HG02840 (cell line): ENCODE results near the gene TUBB1.
"Not testable (repeated sequence)": the region's sequence is repeated elsewhere in the genome, so short reads cannot be mapped to it uniquely, and the experiment has no call there.

Experiments
- ATAC-seq: cut with Tn5 transposase; IDR thresholded peaks from one replicate; pipeline ENCODE4 v1.9.1; 2021; ENCODE audit warnings: mild to moderate bottlenecking, moderate library complexity, moderate number of reproducible peaks; ENCODE audit not compliant: unreplicated experiment, low FRiP score

Gene TUBB1

GRCh38 chr20:59019217-59019616 lies at the start of gene TUBB1:
Gene TUBB1 (plus strand): TSS chr20:59019429. CDS start chr20:59019523, 94 bp downstream.
- ATAC-seq, result no peak

GRCh38 chr20:58969439-58969838 lies 49.8 kb upstream of the TUBB1 start:
- ATAC-seq, result no peak

- no peak for ATAC-seq
Measured at GRCh38 chr20:58970146-58970545, 49.1 kb upstream of the TUBB1 start.

DNA sequence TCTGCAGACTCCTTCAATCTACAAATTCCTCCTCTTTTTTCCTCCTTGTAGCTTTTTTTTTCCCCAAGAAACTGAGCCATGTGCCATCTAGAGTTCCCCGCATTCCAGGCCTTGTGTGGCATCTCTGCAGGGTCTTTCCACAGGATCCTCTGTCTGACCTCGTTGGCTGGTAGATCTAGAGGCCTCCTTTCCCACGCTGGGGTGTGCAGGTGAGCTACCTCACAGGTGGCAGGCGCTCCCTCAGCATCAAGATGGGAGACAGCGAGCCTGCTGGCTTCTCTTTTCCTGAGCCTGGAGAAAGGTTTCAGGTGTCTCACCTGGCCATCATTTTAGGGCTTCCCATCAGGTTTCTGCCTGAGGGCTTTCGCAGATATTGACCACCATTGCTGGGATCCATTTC lies 47.8 kb upstream of the TUBB1 start:
- ATAC-seq, result no peak

DNA sequence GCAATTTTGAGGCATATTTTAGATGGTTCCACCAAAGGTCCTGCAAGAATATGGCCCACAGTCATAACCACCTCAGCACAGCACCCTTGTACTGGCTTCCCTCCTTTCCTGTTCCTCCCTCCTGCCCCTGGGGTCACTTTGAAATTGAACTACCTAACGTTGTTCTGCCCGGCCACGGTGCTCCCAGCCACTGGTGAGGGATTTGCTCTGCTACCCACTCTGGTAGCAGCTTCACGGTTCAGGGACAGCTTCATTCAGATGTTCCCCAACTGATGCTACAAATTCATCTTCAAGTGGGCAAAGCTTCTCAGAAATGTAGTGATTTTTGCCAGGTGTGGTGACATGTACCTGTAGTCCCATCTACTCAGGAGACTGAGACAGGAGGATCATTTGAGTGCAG lies 46.0 kb upstream of the TUBB1 start:
- no peak for ATAC-seq

GRCh38 chr20:58973866-58974265 lies 45.4 kb upstream of the TUBB1 start:
- no peak for ATAC-seq

GRCh38 chr20:58975353-58975752 lies 43.9 kb upstream of the TUBB1 start:
- no peak for ATAC-seq

DNA sequence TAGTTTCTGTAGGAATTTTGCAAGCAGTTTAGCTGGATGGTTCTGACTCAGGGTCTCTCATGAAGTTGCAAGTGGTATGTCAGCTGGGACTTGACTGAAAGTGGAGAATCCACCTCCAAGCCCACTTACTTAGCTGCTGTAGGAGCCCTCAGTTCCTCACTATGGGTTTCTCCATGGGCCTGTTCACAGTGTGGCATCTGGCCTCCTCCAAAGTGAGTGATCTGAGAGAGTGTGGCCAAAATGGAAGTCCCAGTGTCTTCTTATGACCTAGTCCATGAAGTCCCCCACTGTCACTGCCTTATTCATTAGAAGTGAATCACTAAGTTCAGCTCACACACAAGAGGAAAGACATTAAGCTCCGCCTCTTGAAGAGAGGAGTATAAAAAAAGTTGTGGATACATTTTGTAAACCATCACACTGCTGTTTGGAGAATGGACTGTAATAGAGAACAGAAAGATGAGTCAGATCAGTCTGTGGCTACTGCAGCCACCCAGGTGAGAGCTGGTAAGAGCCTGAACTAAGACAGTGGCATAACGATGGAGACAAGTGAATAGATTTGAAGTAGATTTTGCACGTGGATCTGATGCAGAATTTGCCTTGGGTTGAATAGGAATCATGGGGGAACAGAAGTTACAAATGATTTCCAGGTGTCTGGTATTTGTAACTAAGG lies 43.0 kb upstream of the TUBB1 start:
- ATAC-seq, result no peak

GRCh38 chr20:58978351-58979190 lies 40.7 kb upstream of the TUBB1 start:
- no peak for ATAC-seq

DNA sequence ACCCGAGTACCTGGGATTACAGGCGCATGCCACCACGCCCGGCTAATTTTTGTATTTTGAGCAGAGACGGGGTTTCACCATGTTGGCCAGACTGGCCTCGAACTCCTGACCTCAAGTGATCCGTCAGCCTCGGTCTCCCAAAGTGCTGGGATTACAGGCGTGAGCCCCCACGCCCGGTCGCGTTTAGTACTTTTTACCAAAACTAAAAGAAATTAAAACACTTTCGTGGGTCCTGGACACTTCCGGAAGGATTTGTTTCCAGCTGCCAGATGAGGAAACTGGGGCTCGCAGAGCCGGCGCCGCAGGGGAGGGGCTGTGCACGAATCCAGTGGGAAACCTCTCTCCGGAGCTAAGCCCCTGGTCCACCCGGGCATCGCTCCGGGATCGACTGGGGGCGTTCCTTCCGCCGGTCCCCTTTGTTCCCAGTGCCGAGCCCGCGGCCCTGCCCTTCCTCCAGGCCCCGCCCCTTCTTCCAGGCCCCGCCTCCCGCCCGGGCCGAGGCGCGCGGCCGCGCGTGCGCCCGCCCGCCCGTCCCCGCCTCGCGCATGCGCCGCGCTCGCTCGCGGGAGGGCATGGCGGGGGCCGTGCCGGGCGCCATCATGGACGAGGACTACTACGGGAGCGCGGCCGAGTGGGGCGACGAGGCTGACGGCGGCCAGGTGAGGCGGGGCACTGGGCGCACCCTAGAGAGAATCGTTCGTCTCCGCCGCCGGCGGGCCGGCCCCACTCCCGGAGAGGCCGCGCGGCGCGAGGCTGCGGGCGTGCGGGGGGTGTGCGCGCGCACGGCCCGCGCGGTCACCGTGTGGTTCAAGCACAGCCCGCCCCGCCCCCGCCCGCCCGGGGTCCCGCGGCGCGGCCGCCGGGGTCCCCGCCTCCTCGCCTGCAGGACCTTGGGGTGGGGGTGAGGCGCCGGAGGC lies 38.3 kb upstream of the TUBB1 start, which contains the start of gene NELFCD:
NELFCD (plus strand) TSS at position 546 of the 917 bp plus-strand sequence; CDS start at position 600, 54 bp downstream.
- peak; percentile 75 for ATAC-seq

DNA sequence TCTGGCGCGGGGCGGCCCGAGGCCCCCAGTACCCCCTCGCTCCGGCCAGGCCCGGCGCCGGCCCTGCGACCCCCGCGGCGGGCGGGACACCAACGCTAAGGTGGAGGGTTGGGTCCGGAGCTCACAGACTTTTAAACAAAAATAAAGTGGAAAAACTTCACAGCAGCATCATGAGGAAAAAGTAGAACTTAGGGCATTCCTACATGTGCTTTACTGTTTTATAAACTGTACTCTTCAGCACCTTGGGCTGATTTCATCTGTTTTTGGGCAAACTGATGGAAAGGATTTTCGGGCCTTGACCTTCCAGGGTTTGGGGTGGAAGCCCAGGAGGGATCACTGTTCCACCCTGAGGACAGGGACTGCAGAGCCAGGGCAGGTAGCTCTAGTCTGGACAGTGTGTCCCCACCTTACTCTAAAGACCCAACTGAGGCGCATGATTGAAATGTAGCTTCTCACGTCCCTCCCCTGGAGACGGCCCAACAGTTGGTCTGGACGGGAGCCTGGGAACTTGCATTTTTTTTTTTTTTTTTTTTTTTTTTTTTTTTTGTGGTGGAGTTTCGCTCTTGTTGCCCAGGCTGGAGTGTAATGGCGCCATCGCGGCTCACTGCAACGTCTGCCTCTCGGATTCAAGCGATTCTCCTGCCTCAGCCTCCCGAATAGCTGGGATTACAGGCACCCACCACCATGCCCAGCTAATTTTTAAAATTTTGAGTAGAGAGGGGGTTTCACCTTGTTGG lies 37.4 kb upstream of the TUBB1 start:
- peak; percentile 1 for ATAC-seq

- no peak for ATAC-seq
Measured at GRCh38 chr20:58982406-58983114, 36.7 kb upstream of the TUBB1 start.

GRCh38 chr20:58983115-58983468 lies 36.1 kb upstream of the TUBB1 start:
- ATAC-seq, result not testable (repeated sequence)

DNA sequence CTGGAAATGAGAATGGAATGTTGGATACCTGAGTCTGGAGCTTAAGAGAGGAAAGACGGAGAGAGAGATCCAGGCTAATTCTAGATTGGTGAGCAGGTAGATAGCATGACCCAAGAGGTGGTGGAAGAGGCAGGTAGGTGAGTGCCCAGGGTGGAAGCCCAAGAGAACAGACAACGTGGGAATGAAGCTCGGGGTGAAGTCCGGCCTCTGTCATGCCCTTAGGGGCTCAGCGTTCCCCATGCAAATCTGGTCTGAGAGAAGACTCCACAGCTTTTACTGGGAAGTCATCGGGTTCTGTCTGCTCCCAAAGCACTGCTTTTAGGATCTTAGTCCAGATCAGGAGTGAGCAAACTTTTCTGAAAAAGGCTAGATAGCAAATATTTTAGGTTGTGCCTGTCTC lies 34.5 kb upstream of the TUBB1 start:
- no peak for ATAC-seq

- no peak for ATAC-seq
Measured at GRCh38 chr20:58985656-58986055, 33.6 kb upstream of the TUBB1 start.

DNA sequence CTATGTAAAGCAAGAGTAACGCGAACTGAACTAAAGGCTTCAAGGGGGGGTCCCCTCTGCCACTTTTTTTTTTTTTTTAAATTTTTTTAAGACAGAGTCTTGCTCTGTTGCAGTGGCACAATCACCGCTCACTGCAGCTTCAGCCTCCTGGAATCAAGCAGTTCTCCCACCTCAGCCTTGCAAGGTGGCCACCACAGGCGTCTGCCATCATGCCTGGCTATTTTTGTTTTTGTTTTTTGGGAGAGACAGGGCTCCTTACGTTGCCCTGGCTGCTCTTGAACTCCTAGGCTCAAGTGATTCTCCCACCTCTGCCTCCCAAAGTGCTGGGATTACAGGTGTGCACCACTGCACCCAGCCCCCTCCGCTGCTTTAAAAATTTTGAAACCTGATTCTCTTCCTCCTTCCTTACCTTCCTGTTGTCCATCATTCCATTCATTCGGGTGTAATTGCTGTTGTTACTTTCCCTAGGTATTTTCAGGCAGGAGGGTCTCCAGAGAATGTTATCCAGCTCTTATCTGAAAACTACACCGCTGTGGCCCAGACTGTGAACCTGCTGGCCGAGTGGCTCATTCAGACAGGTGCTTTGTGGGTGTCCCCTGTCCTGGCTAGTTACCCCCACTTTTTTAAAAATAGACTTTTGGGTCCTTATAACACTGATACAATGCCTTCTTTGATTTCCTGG lies 32.8 kb upstream of the TUBB1 start:
- no peak for ATAC-seq

- no peak for ATAC-seq
Measured at GRCh38 chr20:58986968-58987517, 32.2 kb upstream of the TUBB1 start.

- no peak for ATAC-seq
Measured at GRCh38 chr20:58987790-58988564, 31.3 kb upstream of the TUBB1 start.
